ENCODE data around the gene UGT1A9. TPM values are rescaled to one million over a fixed set of nuclear protein-coding genes. Genes with fewer than 3 reads are reported as not detected.
A peak's percentile ranks its signal among the peaks of the same experiment; 100 is the strongest.

UGT1A9 gene
- total RNA-seq, 6 experiments from 2014 or later = not detected

DNA sequence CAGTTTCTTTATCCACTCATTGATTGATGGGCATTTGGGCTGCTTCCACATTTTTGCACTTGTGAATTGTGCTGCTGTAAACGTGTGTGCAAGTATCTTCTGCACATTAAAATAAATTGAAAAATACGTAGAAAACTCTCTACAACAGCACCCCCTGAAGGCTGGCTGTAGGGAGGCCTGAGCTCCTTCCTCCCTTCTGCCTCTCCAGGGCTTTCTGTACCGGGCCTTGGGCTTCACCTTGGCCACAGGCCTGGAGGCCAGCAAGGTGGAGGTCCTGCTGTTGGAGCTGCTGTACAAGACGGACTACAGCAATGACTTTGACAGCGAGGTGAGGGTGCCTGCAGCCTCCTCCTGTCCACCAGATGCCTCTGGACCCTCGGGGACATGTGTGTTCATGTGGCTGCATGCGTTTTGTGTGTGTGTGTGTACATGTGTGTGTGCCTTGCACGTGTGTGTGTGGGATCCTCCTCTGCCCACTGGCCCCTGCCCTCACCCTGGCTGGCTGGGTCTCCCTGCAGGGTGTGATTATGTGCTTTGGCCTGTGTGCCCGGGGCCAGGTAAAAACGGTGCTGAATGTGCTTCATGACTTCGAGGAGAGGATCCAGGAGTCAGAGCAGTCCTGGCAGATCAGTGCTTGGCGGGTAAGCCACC, 135.6 kb downstream of the UGT1A9 start:
- H3K4me1 Mint-ChIP-seq (ENCODE audit: low read depth) = no peaks in the 10 kb centered on the region
- no peak for DNase-seq
- H3K4me3 Mint-ChIP-seq = no peak overlapping the region
- H3K9me3 Mint-ChIP-seq = no peaks in the 10 kb centered on the region
- peaks cover 16% of the 10 kb centered on the region for H3K27me3 Mint-ChIP-seq (ENCODE audit: insufficient read depth)
- no peaks in the 10 kb centered on the region for H3K36me3 Mint-ChIP-seq (ENCODE audit: low read depth)
- TF ChIP-seq, protein P1, sequence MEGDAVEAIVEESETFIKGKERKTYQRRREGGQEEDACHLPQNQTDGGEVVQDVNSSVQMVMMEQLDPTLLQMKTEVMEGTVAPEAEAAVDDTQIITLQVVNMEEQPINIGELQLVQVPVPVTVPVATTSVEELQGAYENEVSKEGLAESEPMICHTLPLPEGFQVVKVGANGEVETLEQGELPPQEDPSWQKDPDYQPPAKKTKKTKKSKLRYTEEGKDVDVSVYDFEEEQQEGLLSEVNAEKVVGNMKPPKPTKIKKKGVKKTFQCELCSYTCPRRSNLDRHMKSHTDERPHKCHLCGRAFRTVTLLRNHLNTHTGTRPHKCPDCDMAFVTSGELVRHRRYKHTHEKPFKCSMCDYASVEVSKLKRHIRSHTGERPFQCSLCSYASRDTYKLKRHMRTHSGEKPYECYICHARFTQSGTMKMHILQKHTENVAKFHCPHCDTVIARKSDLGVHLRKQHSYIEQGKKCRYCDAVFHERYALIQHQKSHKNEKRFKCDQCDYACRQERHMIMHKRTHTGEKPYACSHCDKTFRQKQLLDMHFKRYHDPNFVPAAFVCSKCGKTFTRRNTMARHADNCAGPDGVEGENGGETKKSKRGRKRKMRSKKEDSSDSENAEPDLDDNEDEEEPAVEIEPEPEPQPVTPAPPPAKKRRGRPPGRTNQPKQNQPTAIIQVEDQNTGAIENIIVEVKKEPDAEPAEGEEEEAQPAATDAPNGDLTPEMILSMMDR (IDR thresholded peaks at IDR 0.05) = peak; percentile 19; the same call in 1 of the 2 replicates
- no peak overlapping the region for H3K27ac Mint-ChIP-seq

DNA sequence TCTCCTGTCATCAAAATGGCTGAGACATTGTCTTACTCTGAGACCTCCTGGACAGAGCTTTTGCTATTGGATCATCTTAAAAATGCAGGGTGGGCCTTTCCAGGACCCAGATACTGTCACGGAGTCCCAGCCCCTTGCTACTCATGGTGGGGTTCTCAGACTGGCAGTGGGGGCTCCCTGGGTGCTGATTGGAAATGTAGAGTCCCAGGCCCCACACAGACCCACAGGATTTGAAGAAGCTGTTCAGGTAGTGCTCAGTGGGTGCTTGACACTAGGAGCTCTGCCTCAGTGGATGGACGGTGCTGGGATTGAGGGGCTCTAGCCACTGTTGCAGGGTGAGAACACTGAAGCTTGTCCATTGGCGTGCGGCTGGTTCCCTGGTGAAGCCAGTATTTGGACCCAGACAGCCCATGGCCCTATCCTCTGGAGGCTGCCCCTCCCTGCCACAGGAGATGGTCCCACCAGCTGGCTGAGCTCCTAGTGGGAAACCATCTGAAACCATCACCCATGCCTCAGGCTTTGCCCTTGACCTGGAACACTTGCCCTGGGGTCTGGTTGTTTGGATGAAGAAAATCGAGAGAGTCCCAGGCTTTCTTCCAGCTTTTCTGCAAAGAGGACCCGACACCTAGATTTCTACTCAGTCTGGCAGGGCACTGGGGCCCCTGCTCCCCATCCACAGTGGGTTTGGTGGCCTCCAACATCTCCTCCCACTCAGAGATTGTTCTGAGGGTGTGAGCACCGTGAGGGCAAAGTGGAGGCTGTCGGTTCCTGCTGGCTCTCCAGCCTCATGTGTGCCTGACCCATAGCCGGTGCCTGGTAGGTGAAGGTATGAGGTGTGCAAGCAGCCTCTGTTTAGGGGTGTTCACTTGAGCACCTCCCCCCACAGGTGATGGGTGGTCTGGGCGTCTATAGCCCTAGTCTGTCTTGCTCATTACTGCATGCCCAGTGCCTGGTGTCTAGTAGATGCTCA, 136.6 kb downstream of the UGT1A9 start:
- TF ChIP-seq, protein P1 (IDR thresholded peaks at IDR 0.05) = no peak
- no peak overlapping the region for H3K27ac Mint-ChIP-seq
- no peaks in the 10 kb centered on the region for H3K9me3 Mint-ChIP-seq
- no peak for DNase-seq
- H3K27me3 Mint-ChIP-seq (ENCODE audit: insufficient read depth) = peaks cover 14% of the 10 kb centered on the region
- H3K4me1 Mint-ChIP-seq (ENCODE audit: low read depth) = no peaks in the 10 kb centered on the region
- no peak overlapping the region for H3K4me3 Mint-ChIP-seq
- no peaks in the 10 kb centered on the region for H3K36me3 Mint-ChIP-seq (ENCODE audit: low read depth)

DNA sequence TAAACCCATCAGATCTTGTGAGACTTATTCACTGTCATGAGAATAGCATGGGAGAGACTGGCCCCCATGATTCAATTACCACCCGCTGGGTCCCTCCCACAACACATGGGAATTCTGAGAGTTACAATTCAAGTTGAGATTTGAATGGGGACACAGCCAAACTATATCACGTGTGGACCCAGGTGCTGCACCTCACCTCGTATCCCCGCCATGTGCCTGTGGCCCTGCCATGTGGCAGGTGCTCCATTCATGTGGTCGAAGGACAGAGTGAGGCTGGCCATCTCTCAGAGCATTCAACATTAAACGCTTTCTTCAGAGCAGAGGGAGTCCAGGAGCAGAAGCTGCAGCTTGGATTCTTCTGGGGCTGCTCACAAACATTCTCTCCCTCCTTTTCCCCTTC, 138.7 kb downstream of the UGT1A9 start:
- no peak overlapping the region for H3K4me3 Mint-ChIP-seq
- no peaks in the 10 kb centered on the region for H3K4me1 Mint-ChIP-seq (ENCODE audit: low read depth)
- peaks cover 5% of the 10 kb centered on the region for H3K27me3 Mint-ChIP-seq (ENCODE audit: insufficient read depth)
- no peaks in the 10 kb centered on the region for H3K36me3 Mint-ChIP-seq (ENCODE audit: low read depth)
- no peak for DNase-seq
- H3K27ac Mint-ChIP-seq = no peak overlapping the region
- no peaks in the 10 kb centered on the region for H3K9me3 Mint-ChIP-seq
- TF ChIP-seq, protein P1 (IDR thresholded peaks at IDR 0.05) = no peak

DNA sequence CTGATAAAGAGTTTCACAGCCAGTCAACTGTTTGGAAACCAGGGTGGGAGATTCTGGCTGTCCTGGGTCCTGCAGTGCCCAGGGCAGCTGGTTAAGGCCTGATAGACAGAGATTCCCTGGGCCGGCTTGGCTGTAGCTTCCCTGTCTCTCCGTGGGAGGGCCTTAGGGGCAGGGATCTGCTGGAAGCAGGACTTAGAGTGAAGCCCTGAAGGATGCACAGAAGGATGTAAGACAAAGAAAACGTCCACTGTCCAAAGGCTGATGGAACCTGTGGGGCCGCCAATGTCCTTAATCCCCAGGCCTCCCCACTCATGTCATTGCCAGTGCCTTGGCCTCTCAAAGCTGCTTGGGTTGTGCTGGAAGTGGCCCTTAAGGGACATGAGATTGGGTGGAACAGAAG, 139.4 kb downstream of the UGT1A9 start:
- Mint-ChIP-seq H3K36me3 (ENCODE audit: low read depth) (no peaks in the 10 kb centered on the region), H3K4me1 (ENCODE audit: low read depth) (no peaks in the 10 kb centered on the region), H3K4me3 (no peak overlapping the region), H3K9me3 (no peaks in the 10 kb centered on the region), H3K27me3 (ENCODE audit: insufficient read depth) (peaks cover 5% of the 10 kb centered on the region), H3K27ac (no peak overlapping the region)
- DNase-seq = no peak
- TF ChIP-seq, protein P1 (IDR thresholded peaks at IDR 0.05) = no peak

DNA sequence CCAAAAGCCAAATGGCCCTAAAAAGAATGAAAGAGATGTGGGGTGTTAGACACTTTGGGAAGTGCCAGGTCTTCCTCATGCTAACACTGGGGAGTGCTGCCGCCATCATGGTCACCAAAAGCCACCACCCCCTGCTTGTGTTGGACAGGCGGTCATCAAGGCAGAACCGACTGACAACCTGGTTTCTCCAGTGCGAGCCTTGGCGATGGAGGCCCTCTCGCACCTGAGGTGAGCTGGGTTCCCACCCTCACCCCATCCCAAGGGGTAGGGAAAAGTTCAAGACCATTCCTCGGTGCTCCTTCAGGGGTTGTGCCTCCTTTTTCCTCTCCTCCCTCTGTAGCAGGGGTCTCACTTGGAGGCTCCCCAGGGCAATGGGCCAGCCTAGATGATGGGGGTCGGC, 140.0 kb downstream of the UGT1A9 start:
- TF ChIP-seq, protein P1 (IDR thresholded peaks at IDR 0.05) = no peak
- Mint-ChIP-seq H3K27me3 (ENCODE audit: insufficient read depth) (peaks cover 5% of the 10 kb centered on the region), H3K9me3 (no peaks in the 10 kb centered on the region), H3K4me1 (ENCODE audit: low read depth) (no peaks in the 10 kb centered on the region), H3K36me3 (ENCODE audit: low read depth) (no peaks in the 10 kb centered on the region), H3K27ac (no peak overlapping the region), H3K4me3 (no peak overlapping the region)
- DNase-seq = no peak
